RWPE1 (cell line): Measurements from ENCODE around the gene HMCES.

Experiments used
- CTCF ChIA-PET: fragments of 350-600 bp; sonication (Branson Sonifier 250); formaldehyde crosslinking; extraction: SDS; loops from one replicate; lab custom pipeline; 2021; lab: Yijun Ruan, JAX
- POLR2A ChIA-PET: fragments of 400-600 bp; formaldehyde crosslinking; extraction: SDS; loops from one replicate; lab custom pipeline; 2020; ENCODE audit warnings: antibody characterized with exemption; ENCODE audit not compliant: low non-redundant PET; lab: Yijun Ruan, JAX
- DNase-seq: peaks from one replicate; pipeline ENCODE4 v3.0.0; 2012; ENCODE audit warnings: low spot score
- H3K27ac ChIP-seq: fragments of 450-650 bp; 2 replicates; pipeline ENCODE4 v1.5.1; 2017
- CTCF ChIP-seq: fragments of 450-650 bp; conservative IDR thresholded peaks from 2 replicates; pipeline ENCODE4 v1.5.1; 2017; ENCODE audit warnings: low read depth, mild to moderate bottlenecking

Gene HMCES

GRCh38 chr3:129289201-129289921, 10.7 kb downstream of the HMCES start:
- ChIA-PET CTCF (no interaction called here), POLR2A (no interaction called here)
- no peak overlapping the region for H3K27ac ChIP-seq
- DNase-seq, result no peak
- no peak for TF ChIP-seq CTCF

DNA sequence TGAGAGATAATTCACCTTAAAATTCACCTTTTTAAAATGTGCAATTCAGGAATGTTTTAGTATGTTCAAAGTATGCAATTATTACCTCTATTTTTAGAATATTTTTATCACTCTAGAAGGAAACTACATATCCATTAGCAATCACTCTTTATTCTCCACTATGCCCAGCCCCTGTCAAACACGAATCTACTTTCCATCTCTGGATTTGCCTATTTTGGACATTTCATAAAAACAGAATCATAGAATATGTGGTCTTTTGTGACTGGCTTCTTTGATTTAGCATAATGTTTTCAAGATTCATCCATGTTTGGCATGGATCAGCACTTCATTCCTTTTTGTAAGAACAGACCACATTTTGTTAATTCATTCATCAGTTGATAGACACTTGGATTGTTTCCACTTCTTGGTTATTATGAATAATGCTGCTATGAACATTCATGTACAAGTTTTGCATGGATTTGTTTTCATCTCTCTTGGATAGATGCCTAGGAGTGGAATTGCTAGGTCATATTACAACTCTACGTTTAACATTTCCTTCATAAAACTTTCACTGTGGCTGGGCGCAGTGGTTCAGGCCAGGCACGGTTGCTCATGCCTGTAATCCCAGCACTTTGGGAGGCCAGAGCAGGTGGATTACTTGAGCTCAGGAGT, 12.7 kb downstream of the HMCES start:
- no peak for DNase-seq
- peak overlapping the region; percentile 47 for H3K27ac ChIP-seq
- no peak for TF ChIP-seq CTCF
- CTCF ChIA-PET, result no interaction called here
- POLR2A ChIA-PET, result no interaction called here

DNA sequence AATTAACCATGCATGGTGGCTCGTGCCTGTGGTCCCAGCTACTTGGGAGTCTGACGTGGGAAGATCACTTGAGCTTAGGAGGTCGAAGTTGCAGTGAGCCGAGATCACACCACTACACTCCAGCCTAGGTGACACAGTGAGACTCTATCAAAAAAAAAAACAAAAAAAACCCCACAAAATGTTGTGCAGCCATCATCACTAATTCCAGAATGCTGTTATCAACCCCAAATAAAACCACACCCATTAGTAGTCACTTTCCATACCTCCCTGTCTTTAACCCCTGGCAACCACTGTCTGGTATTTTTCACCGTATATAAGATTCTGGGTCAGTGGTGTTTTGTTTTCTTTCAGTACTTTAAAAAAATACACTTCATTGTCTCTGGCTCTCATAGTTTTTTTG, 16.6 kb downstream of the HMCES start:
- TF ChIP-seq CTCF, result no peak
- H3K27ac ChIP-seq, result no peak overlapping the region
- no peak for DNase-seq
- ChIA-PET POLR2A (no interaction called here), CTCF (interaction anchor here (0.6 kb wide), 2 partner anchors 46 to 325 kb away, joined by 3 to 6 read pairs; partner anchors contain the start of gene COPG1)

DNA sequence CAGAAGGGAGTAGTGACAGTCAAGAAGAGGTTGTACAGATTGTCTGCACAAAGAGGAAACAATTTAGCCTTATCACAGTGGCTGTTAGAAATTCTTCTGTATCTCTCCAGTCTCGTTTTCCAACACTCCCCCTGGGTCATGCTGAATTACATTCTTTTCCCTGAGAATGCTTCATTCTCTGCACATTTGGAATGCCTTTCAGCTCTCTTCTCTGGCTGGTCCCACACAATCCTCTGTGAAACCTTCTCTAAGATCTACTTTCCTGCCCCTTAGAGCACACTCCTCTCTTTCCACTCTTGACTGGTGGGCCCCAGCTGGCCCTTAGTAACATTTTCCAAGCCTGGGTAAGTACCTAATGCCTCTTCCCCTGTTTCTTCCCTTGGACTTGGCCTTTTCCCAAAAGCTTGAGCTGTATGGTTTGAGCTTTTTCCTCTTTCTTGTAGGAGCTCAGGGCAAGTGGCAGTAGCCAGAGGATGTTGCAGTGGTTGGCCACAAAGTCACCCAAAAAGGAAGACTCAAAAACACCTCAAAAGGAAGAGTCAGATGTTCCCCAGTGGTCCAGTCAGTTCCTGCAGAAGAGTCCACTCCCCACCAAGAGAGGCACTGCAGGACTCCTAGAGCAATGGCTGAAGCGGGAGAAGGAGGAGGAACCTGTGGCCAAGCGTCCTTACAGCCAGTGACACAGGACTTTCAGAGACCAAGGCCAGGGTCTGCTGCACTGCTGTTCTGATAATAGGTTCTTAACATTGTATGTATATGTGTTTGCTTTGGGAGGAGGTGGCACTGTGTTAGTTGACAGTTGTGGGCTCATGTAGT, 25.7 kb downstream of the HMCES start:
- no peak for DNase-seq

GRCh38 chr3:129304962-129305222, 26.2 kb downstream of the HMCES start:
- H3K27ac ChIP-seq, result peak overlapping the region; percentile 86
- TF ChIP-seq CTCF, result no peak
- ChIA-PET CTCF (interaction anchor here (1.3 to 1.6 kb wide), 2 partner anchors 11 to 22 kb away, joined by 3 to 6 read pairs; a partner anchor contains a TSS), POLR2A (interaction anchor here (1.0 kb wide), 1 partner anchor 135 kb away, joined by 3 read pairs; the partner anchor contains the start of genes IFT122 and MBD4)
- no peak for DNase-seq

More for the DNA sequence above, 25.7 kb downstream of the HMCES start:
- TF ChIP-seq CTCF, result no peak
- ChIA-PET CTCF (interaction anchor here (0.9 to 1.6 kb wide), 3 partner anchors 11 to 21 kb away, joined by 3 to 6 read pairs (median 3); a partner anchor contains a TSS), POLR2A (no interaction called here)
- peak overlapping the region; percentile 86 for H3K27ac ChIP-seq

- CTCF ChIA-PET, result interaction anchor here (0.6 to 1.6 kb wide), 3 partner anchors 10 to 77 kb away, joined by 3 to 6 read pairs (median 5); a partner anchor contains a TSS
- POLR2A ChIA-PET, result interaction anchor here (1.0 kb wide), 1 partner anchor 134 kb away, joined by 3 read pairs; the partner anchor contains the start of genes IFT122 and MBD4
- no peak for TF ChIP-seq CTCF
- H3K27ac ChIP-seq, result peak overlapping the region; percentile 86
- DNase-seq, result peak; percentile 97
Observed at GRCh38 chr3:129305592-129306091, 27.0 kb downstream of the HMCES start.
